GM12878 (cell line): Measurements from ENCODE around the gene MMP7. TPM values are rescaled to one million over a fixed set of nuclear protein-coding genes. Genes with fewer than 3 reads are reported as not detected.

Experiments used
- ASH2L ChIP-seq: fragments of 300-600, 200-600 bp; sonication (generic); IDR thresholded peaks from 2 replicates; pipeline ENCODE4 v1.6.1; 2017; ENCODE audit warnings: low read depth, mild to moderate bottlenecking, borderline replicate concordance
- BACH1 ChIP-seq: fragments of 450-650 bp; IDR thresholded peaks from 2 replicates; pipeline ENCODE4 v1.6.1; 2017; ENCODE audit warnings: mild to moderate bottlenecking, borderline replicate concordance
- BCL11A ChIP-seq: IDR thresholded peaks from 2 replicates; pipeline ENCODE4 v1.6.1; 2011; ENCODE audit warnings: low read depth, low read length
- CBX5 ChIP-seq: sonication (generic); IDR thresholded peaks from 2 replicates; pipeline ENCODE4 v1.6.1; 2016; ENCODE audit warnings: low read depth, moderate library complexity, mild to moderate bottlenecking, inconsistent platforms
- CREM ChIP-seq: IDR thresholded peaks from 2 replicates; pipeline ENCODE4 v1.6.1; 2014; ENCODE audit warnings: antibody characterized with exemption, low read depth
- DPF2 ChIP-seq: fragments of 450-650 bp; IDR thresholded peaks from 2 replicates; pipeline ENCODE4 v1.6.1; 2017; ENCODE audit warnings: mild to moderate bottlenecking
- IKZF2 ChIP-seq, 2 experiments: fragments of 450-650 bp; IDR thresholded peaks; 2 replicates each; pipeline ENCODE4 v1.6.1; 2017; ENCODE audit warnings: mild to moderate bottlenecking in 2 of 2, moderate library complexity in 2 of 2
- KDM1A ChIP-seq: fragments of 200-600 bp; sonication (generic); IDR thresholded peaks from 2 replicates; pipeline ENCODE4 v1.6.1; 2016; ENCODE audit warnings: borderline replicate concordance
- MYB ChIP-seq: fragments of 150-350 bp; IDR thresholded peaks from 2 replicates; pipeline ENCODE4 v1.6.1; 2014; ENCODE audit warnings: mild to moderate bottlenecking, low read depth, low read length, borderline replicate concordance
- NR2C1 ChIP-seq: fragments of 450-650 bp; IDR thresholded peaks from 2 replicates; pipeline ENCODE4 v1.6.1; 2017; ENCODE audit warnings: antibody characterized with exemption, mild to moderate bottlenecking, moderate library complexity
- PAX5 ChIP-seq: IDR thresholded peaks from 2 replicates; pipeline ENCODE4 v1.6.1; 2011; ENCODE audit warnings: low read depth, low read length, borderline replicate concordance
- RB1 ChIP-seq: fragments of 450-650 bp; formaldehyde crosslinking; IDR thresholded peaks from 2 replicates; pipeline ENCODE4 v1.6.1; 2017; ENCODE audit warnings: mild to moderate bottlenecking, borderline replicate concordance
- RBBP5 ChIP-seq: fragments of 200-600 bp; sonication (generic); conservative IDR thresholded peaks from 2 replicates; pipeline ENCODE4 v1.6.1; 2016
- SMARCA5 ChIP-seq: fragments of 450-650 bp; IDR thresholded peaks from 2 replicates; pipeline ENCODE4 v1.6.1; 2017; ENCODE audit warnings: mild to moderate bottlenecking
- SP1 ChIP-seq: IDR thresholded peaks from one replicate; pipeline ENCODE4 v1.6.1; 2011; ENCODE audit warnings: low read depth, low read length
- STAT3 ChIP-seq: IDR thresholded peaks from 2 replicates; pipeline ENCODE4 v1.6.1; 2011; ENCODE audit warnings: low read depth, low read length, improper control_type of control experiment
- TCF3 ChIP-seq: IDR thresholded peaks from 2 replicates; pipeline ENCODE4 v1.6.1; 2012; ENCODE audit warnings: low read depth, mild to moderate bottlenecking, low read length, borderline replicate concordance; ENCODE audit not compliant: insufficient read depth
- TCF7 ChIP-seq: IDR thresholded peaks from 2 replicates; pipeline ENCODE4 v1.6.1; 2014; ENCODE audit warnings: antibody characterized with exemption, borderline replicate concordance
- ZBED1 ChIP-seq: IDR thresholded peaks from 2 replicates; pipeline ENCODE4 v1.6.1; 2016; ENCODE audit warnings: borderline replicate concordance
- ZNF207 ChIP-seq: fragments of 450-650 bp; IDR thresholded peaks from 2 replicates; pipeline ENCODE4 v1.6.1; 2014; ENCODE audit warnings: antibody characterized with exemption, mild to moderate bottlenecking, borderline replicate concordance
- polyA plus RNA-seq, 11 experiments: library from polyadenylated mRNA; depleted of rRNA in 4 of 11; unstranded in 6 of 11; stranded (reverse) in 5 of 11; fragments of >200 nt; fragmentation: Nextera tagmentation in 4 of 11; fragmentation: Illumina TruSeq in 1 of 11; extraction: Ambion mirVana in 4 of 11; extraction: Trizol in 1 of 11; gene quantifications; 1 replicate in 1 of 11; 2 replicates in 10 of 11; pipeline versions ENCODE4 v1.2.1 to v1.2.3, GENCODE V29; 2011 to 2016; ENCODE audit warnings: inconsistent platforms in 2 of 11, missing spikeins in 2 of 11, low read depth in 1 of 11
- total RNA-seq, 4 experiments: library from RNA; depleted of rRNA in 3 of 4; stranded (reverse); fragments of >200 nt in 3 of 4; fragmentation: Illumina TruSeq in 1 of 4; extraction: Trizol in 1 of 4; gene quantifications; 2 replicates each; pipeline versions ENCODE4 v1.2.1 to v1.2.3, GENCODE V29; 2013 to 2021
- TF ChIP-seq, protein P1 (sequence below): fragments of 450-650 bp; IDR thresholded peaks from 2 replicates; pipeline ENCODE4 v1.6.1; 2014; ENCODE audit warnings: mild to moderate bottlenecking
- TF ChIP-seq, protein P2 (sequence below): fragments of 450-650 bp; formaldehyde crosslinking; IDR thresholded peaks from 2 replicates; pipeline ENCODE4 v1.4.0; 2020; ENCODE audit warnings: mild to moderate bottlenecking, moderate library complexity
- TF ChIP-seq, protein P3 (sequence below), 3 experiments: IDR thresholded peaks in 2 of 3; conservative IDR thresholded peaks in 1 of 3; 2 replicates each; pipeline ENCODE4 v1.5.1; 2011; ENCODE audit warnings: low read depth in 3 of 3, low read length in 3 of 3, mild to moderate bottlenecking in 3 of 3, control low read depth in 2 of 3, moderate library complexity in 2 of 3, inconsistent platforms in 1 of 3, mixed read lengths in 1 of 3; ENCODE audit not compliant: control insufficient read depth in 2 of 3, insufficient read depth in 1 of 3; ENCODE audit errors: extremely low read depth in 1 of 3
- TF ChIP-seq, protein P4 (sequence below): fragments of 450-650 bp; IDR thresholded peaks from 2 replicates; pipeline ENCODE4 v1.6.1; 2017; ENCODE audit warnings: antibody characterized with exemption, mild to moderate bottlenecking, moderate library complexity

MMP7 gene
- total and polyA plus RNA-seq, 10 of the 15 experiments (the other 5 are each of a cell fraction or from before 2014, with no cell fraction given): 0.63 to 18.0 (median 1.1) TPM

DNA sequence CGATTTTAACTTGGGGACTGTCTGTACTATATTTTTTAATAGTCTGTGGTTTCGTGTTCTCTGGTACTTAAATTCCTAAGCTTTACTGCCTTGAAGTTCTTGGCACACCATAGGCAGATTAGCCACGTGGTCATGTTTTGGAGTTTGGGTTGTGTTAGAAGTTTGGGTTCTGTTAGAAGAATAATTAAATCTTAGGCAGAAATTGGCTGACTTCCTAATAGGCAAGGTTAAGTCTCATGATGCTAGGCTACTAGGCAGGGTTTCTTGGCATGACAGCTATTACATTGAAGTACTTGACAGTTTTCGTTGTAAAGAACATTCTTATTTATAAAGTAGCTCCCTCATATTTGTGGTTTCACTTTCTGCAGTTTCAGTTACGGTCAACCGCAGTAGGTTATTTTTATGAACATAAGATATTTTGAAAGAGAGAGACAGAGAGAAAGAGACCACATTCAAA, 30.0 kb upstream of the MMP7 start (continued):
- TF ChIP-seq CREM (peak; percentile 67; the same call in 1 of the 2 replicates), BACH1 (no peak; the same call in 1 of the 2 replicates), STAT3 (0 out of 2 replicates have a peak, but pooled peaks have one; percentile 89), TCF3 (no peak), RB1 (no peak), NR2C1 (no peak), CBX5 (peak; percentile 89; the same call in 1 of the 2 replicates), BCL11A (peak; percentile 80), SMARCA5 (no peak), RBBP5 (no peak), SP1 (no peak), KDM1A (no peak), DPF2 (peak; percentile 50; the same call in 1 of the 2 replicates), IKZF2 (IDR thresholded peaks at IDR 0.05) (peak; percentile 93), PAX5 (0 out of 2 replicates have a peak, but pooled peaks have one; percentile 36), ASH2L (no peak), MYB (peak; percentile 90), TCF7 (peak; percentile 36; the same call in 1 of the 2 replicates), ZNF207 (no peak), ZBED1 (peak; percentile 91)
- TF ChIP-seq, protein P1, sequence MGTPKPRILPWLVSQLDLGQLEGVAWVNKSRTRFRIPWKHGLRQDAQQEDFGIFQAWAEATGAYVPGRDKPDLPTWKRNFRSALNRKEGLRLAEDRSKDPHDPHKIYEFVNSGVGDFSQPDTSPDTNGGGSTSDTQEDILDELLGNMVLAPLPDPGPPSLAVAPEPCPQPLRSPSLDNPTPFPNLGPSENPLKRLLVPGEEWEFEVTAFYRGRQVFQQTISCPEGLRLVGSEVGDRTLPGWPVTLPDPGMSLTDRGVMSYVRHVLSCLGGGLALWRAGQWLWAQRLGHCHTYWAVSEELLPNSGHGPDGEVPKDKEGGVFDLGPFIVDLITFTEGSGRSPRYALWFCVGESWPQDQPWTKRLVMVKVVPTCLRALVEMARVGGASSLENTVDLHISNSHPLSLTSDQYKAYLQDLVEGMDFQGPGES: no peak
- TF ChIP-seq, protein P2, sequence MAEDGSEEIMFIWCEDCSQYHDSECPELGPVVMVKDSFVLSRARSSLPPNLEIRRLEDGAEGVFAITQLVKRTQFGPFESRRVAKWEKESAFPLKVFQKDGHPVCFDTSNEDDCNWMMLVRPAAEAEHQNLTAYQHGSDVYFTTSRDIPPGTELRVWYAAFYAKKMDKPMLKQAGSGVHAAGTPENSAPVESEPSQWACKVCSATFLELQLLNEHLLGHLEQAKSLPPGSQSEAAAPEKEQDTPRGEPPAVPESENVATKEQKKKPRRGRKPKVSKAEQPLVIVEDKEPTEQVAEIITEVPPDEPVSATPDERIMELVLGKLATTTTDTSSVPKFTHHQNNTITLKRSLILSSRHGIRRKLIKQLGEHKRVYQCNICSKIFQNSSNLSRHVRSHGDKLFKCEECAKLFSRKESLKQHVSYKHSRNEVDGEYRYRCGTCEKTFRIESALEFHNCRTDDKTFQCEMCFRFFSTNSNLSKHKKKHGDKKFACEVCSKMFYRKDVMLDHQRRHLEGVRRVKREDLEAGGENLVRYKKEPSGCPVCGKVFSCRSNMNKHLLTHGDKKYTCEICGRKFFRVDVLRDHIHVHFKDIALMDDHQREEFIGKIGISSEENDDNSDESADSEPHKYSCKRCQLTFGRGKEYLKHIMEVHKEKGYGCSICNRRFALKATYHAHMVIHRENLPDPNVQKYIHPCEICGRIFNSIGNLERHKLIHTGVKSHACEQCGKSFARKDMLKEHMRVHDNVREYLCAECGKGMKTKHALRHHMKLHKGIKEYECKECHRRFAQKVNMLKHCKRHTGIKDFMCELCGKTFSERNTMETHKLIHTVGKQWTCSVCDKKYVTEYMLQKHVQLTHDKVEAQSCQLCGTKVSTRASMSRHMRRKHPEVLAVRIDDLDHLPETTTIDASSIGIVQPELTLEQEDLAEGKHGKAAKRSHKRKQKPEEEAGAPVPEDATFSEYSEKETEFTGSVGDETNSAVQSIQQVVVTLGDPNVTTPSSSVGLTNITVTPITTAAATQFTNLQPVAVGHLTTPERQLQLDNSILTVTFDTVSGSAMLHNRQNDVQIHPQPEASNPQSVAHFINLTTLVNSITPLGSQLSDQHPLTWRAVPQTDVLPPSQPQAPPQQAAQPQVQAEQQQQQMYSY: no peak
- TF ChIP-seq, protein P3, sequence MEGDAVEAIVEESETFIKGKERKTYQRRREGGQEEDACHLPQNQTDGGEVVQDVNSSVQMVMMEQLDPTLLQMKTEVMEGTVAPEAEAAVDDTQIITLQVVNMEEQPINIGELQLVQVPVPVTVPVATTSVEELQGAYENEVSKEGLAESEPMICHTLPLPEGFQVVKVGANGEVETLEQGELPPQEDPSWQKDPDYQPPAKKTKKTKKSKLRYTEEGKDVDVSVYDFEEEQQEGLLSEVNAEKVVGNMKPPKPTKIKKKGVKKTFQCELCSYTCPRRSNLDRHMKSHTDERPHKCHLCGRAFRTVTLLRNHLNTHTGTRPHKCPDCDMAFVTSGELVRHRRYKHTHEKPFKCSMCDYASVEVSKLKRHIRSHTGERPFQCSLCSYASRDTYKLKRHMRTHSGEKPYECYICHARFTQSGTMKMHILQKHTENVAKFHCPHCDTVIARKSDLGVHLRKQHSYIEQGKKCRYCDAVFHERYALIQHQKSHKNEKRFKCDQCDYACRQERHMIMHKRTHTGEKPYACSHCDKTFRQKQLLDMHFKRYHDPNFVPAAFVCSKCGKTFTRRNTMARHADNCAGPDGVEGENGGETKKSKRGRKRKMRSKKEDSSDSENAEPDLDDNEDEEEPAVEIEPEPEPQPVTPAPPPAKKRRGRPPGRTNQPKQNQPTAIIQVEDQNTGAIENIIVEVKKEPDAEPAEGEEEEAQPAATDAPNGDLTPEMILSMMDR (IDR thresholded peaks at IDR 0.05 in 2 of 3, conservative IDR thresholded peaks at IDR 0.05 in 1 of 3; ENCODE audit: control insufficient read depth in 2 of 3, extremely low read depth in 1 of 3, insufficient read depth in 1 of 3, low read depth in 3 of 3, low read length in 3 of 3): no peak
- TF ChIP-seq, protein P4, sequence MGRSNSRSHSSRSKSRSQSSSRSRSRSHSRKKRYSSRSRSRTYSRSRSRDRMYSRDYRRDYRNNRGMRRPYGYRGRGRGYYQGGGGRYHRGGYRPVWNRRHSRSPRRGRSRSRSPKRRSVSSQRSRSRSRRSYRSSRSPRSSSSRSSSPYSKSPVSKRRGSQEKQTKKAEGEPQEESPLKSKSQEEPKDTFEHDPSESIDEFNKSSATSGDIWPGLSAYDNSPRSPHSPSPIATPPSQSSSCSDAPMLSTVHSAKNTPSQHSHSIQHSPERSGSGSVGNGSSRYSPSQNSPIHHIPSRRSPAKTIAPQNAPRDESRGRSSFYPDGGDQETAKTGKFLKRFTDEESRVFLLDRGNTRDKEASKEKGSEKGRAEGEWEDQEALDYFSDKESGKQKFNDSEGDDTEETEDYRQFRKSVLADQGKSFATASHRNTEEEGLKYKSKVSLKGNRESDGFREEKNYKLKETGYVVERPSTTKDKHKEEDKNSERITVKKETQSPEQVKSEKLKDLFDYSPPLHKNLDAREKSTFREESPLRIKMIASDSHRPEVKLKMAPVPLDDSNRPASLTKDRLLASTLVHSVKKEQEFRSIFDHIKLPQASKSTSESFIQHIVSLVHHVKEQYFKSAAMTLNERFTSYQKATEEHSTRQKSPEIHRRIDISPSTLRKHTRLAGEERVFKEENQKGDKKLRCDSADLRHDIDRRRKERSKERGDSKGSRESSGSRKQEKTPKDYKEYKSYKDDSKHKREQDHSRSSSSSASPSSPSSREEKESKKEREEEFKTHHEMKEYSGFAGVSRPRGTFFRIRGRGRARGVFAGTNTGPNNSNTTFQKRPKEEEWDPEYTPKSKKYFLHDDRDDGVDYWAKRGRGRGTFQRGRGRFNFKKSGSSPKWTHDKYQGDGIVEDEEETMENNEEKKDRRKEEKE: no peak
